B cell (primary cell): Measurements from ENCODE around the gene CIBAR2. TPM values are rescaled to one million over a fixed set of nuclear protein-coding genes. Genes with fewer than 3 reads are reported as not detected.

Experiments used
- ATAC-seq: fragments of 200-7000 bp; cut with Tn5 transposase; one replicate; pipeline ENCODE4 v1.10.0; 2021; ENCODE audit warnings: low read depth, mild to moderate bottlenecking, moderate number of reproducible peaks, moderate library complexity
- CTCF ChIA-PET: fragments of 350-600 bp; sonication (Branson Sonifier 250); formaldehyde crosslinking; loops from one replicate; lab custom pipeline; 2021; ENCODE audit warnings: antibody characterized with exemption, inconsistent platforms; lab: Charles Lee
- POLR2A ChIA-PET: fragments of 350-600 bp; sonication (Branson Sonifier 250); formaldehyde crosslinking; loops from one replicate; lab custom pipeline; 2021; ENCODE audit warnings: antibody characterized with exemption; lab: Charles Lee
- DNase-seq: peaks from one replicate; pipeline ENCODE4 v3.0.0; 2013
- H2AFZ ChIP-seq: 2 replicates; pipeline ENCODE4 v1.6.1; 2012; ENCODE audit warnings: mild to moderate bottlenecking, low read depth, low read length; ENCODE audit not compliant: insufficient read depth, poor library complexity, severe bottlenecking
- H3K27ac ChIP-seq, 2 donors: 1 replicate in 1 of 2; 2 replicates in 1 of 2; pipeline ENCODE4 v1.5.1; 2012 to 2013; ENCODE audit warnings: low read length in 2 of 2, mild to moderate bottlenecking in 2 of 2, moderate library complexity in 1 of 2
- H3K27me3 ChIP-seq, 4 experiments: fragments of 200-600 bp in 1 of 4; sonication (generic) in 1 of 4; replicated peaks in 1 of 4; 1 replicate in 2 of 4; 2 replicates in 2 of 4; pipeline versions ENCODE4 v1.6.1 to v1.7.0; 2013 to 2016; ENCODE audit warnings: low read length in 3 of 4, mild to moderate bottlenecking in 2 of 4, mixed read lengths in 1 of 4, moderate library complexity in 1 of 4; ENCODE audit not compliant: insufficient read depth in 4 of 4, control insufficient read depth in 3 of 4; ENCODE audit errors: control extremely low read depth in 1 of 4
- H3K36me3 ChIP-seq, 2 experiments: replicated peaks in 1 of 2; 1 replicate in 1 of 2; 2 replicates in 1 of 2; pipeline versions ENCODE4 v1.6.1 to v1.7.1; 2013; ENCODE audit warnings: low read length in 1 of 2; ENCODE audit not compliant: insufficient read depth in 2 of 2, control insufficient read depth in 1 of 2; ENCODE audit errors: control extremely low read depth in 1 of 2, extremely low read depth in 1 of 2
- H3K4me1 ChIP-seq, 2 donors: fragments of 200-600 bp in 1 of 2; sonication (generic) in 1 of 2; 1 replicate in 1 of 2; 2 replicates in 1 of 2; pipeline versions ENCODE4 v1.5.1 to v1.6.1; 2013 to 2017; ENCODE audit warnings: low read length in 2 of 2; ENCODE audit not compliant: control insufficient read depth in 2 of 2, insufficient read depth in 2 of 2
- H3K4me2 ChIP-seq: replicated peaks from 2 replicates; pipeline ENCODE3; 2012; ENCODE audit warnings: mild to moderate bottlenecking, low read depth, low read length; ENCODE audit not compliant: poor library complexity, severe bottlenecking
- H3K4me3 ChIP-seq, 5 experiments: fragments of 200-600 bp in 1 of 5; sonication (generic) in 1 of 5; 1 replicate in 3 of 5; 2 replicates in 2 of 5; pipeline versions ENCODE4 v1.5.1 to v1.7.0; 2011 to 2016; ENCODE audit warnings: low read length in 4 of 5, mild to moderate bottlenecking in 4 of 5, low read depth in 2 of 5, control low read depth in 1 of 5, moderate library complexity in 1 of 5; ENCODE audit not compliant: insufficient read depth in 1 of 5; ENCODE audit errors: control extremely low read depth in 1 of 5, extremely low read depth in 1 of 5
- H3K79me2 ChIP-seq: fragments of 200-600 bp; sonication (generic); one replicate; pipeline ENCODE4 v1.6.0; 2016; ENCODE audit warnings: low read length; ENCODE audit not compliant: control insufficient read depth, insufficient read depth
- H3K9ac ChIP-seq: fragments of 200-600 bp; sonication (generic); 2 replicates; pipeline ENCODE4 v1.6.1; 2017; ENCODE audit warnings: mild to moderate bottlenecking, low read length, moderate library complexity
- H3K9me3 ChIP-seq, 3 donors: one replicate each; pipeline versions ENCODE4 v1.6.1 to v1.7.1; 2013; ENCODE audit warnings: low read length in 2 of 3; ENCODE audit not compliant: control insufficient read depth in 2 of 3, insufficient read depth in 1 of 3; ENCODE audit errors: control extremely low read depth in 1 of 3
- H4K20me1 ChIP-seq: 2 replicates; pipeline ENCODE4 v1.6.0; 2012; ENCODE audit warnings: mild to moderate bottlenecking, low read length; ENCODE audit not compliant: insufficient read depth, control insufficient read depth, poor library complexity, severe bottlenecking
- H3K27ac Mint-ChIP-seq: one replicate; pipeline ENCODE4 v1.8.0; 2021; ENCODE audit warnings: mixed read lengths
- H3K27me3 Mint-ChIP-seq: one replicate; pipeline ENCODE4 v1.8.0; 2021; ENCODE audit warnings: mixed read lengths
- H3K4me1 Mint-ChIP-seq: one replicate; pipeline ENCODE4 v1.8.0; 2021; ENCODE audit warnings: mixed read lengths
- H3K4me3 Mint-ChIP-seq: one replicate; pipeline ENCODE4 v1.8.0; 2021; ENCODE audit warnings: mixed read lengths
- H3K9me3 Mint-ChIP-seq: one replicate; pipeline ENCODE4 v1.8.0; 2022; ENCODE audit warnings: mixed read lengths; ENCODE audit not compliant: insufficient read depth
- CTCF ChIP-seq: fragments of 200-600 bp; IDR thresholded peaks from one replicate; pipeline ENCODE4 v1.8.0; 2022; ENCODE audit warnings: antibody characterized with exemption, mild to moderate bottlenecking
- EZH2 ChIP-seq: IDR thresholded peaks from 2 replicates; pipeline ENCODE4 v1.6.1; 2012; ENCODE audit warnings: borderline replicate concordance, low read depth, mild to moderate bottlenecking, moderate library complexity, low read length; ENCODE audit not compliant: insufficient read depth, poor library complexity, severe bottlenecking
- WGBS: methylation state at CpG from one replicate; pipeline ENCODE4 v1.1.5; 2013; ENCODE audit warnings: missing lambda C conversion rate; ENCODE audit not compliant: insufficient coverage; 5-methylcytosine and 5-hydroxymethylcytosine counted together
- intact Hi-C: fragments of 100-400 bp; cut with micrococcal nuclease; formaldehyde crosslinking; loops from one replicate; pipeline ENCODE4 v1.10.0; 2022
- polyA plus RNA-seq: library from polyadenylated mRNA; depleted of rRNA; stranded (reverse); fragments of >200 nt; gene quantifications from 2 replicates; pipeline ENCODE4 v1.2.3, GENCODE V29; 2012
- total RNA-seq, 2 donors: library from RNA; stranded (reverse); fragments of 120-200 nt in 1 of 2; gene quantifications; 1 replicate in 1 of 2; 2 replicates in 1 of 2; pipeline versions ENCODE4 v1.2.3 to v1.2.4, GENCODE V29; 2013 to 2022

Gene CIBAR2
- total and polyA plus RNA-seq, 2 donors (not counting 1 experiment from before 2014, with no cell fraction given) = not detected

GRCh38 chr16:85144026-85144915 is 32.0 kb upstream of the CIBAR2 start:
- TF ChIP-seq EZH2 (no peak), CTCF (no peak)
- ChIA-PET CTCF (no interaction called here), POLR2A (no interaction called here)
- no peaks in the 10 kb centered on the region for H3K79me2 ChIP-seq
- peaks cover 0 to 5% (median 0%) of the 10 kb centered on the region in 4 experiments for H3K27me3 ChIP-seq
- no peak overlapping the region for H3K27ac ChIP-seq
- DNase-seq (no peak), ATAC-seq (no peak)
- H3K9me3 Mint-ChIP-seq = no peaks in the 10 kb centered on the region
- no peaks in the 10 kb centered on the region for H3K36me3 ChIP-seq
- WGBS = 89% methylated on average over 26 of the region's 26 CpGs
- H3K4me1 Mint-ChIP-seq = no peaks in the 10 kb centered on the region
- no peaks in the 10 kb centered on the region for H3K4me1 ChIP-seq
- H3K4me3 Mint-ChIP-seq = no peak overlapping the region
- H3K27me3 Mint-ChIP-seq = peaks cover 23% of the 10 kb centered on the region
- H3K9ac ChIP-seq = no peak overlapping the region
- no peak overlapping the region for H3K27ac Mint-ChIP-seq
- H3K4me3 ChIP-seq = no peak overlapping the region
- H3K4me2 ChIP-seq = no peak overlapping the region
- no peaks in the 10 kb centered on the region for H4K20me1 ChIP-seq
- H2AFZ ChIP-seq = no peak overlapping the region
- H3K9me3 ChIP-seq = no peaks in the 10 kb centered on the region
- intact Hi-C loops = no loop called here

GRCh38 chr16:85142771-85143211 is 30.5 kb upstream of the CIBAR2 start:
- peaks cover 0 to 3% of the 10 kb centered on the region in 2 donors for H3K4me1 ChIP-seq
- H3K9ac ChIP-seq = no peak overlapping the region
- ChIA-PET POLR2A (no interaction called here), CTCF (no interaction called here)
- no peak for DNase-seq
- Mint-ChIP-seq H3K9me3 (no peaks in the 10 kb centered on the region), H3K27me3 (peaks cover 33% of the 10 kb centered on the region), H3K4me1 (no peaks in the 10 kb centered on the region), H3K4me3 (no peak overlapping the region), H3K27ac (no peak overlapping the region)
- no peak for TF ChIP-seq EZH2
- TF ChIP-seq CTCF = no peak
- 62% methylated on average over 16 of the region's 19 CpGs for WGBS
- H3K79me2 ChIP-seq = no peaks in the 10 kb centered on the region
- H3K36me3 ChIP-seq = no peaks in the 10 kb centered on the region
- no peak overlapping the region for H3K27ac ChIP-seq
- H4K20me1 ChIP-seq = no peaks in the 10 kb centered on the region
- no peak for ATAC-seq
- peaks cover 0 to 11% (median 2%) of the 10 kb centered on the region in 4 experiments for H3K27me3 ChIP-seq
- H2AFZ ChIP-seq = no peak overlapping the region
- H3K4me2 ChIP-seq = no peak overlapping the region
- no peak overlapping the region for H3K4me3 ChIP-seq
- intact Hi-C loops = no loop called here
- H3K9me3 ChIP-seq = no peaks in the 10 kb centered on the region
